B cell (primary cell): Measurements from ENCODE around the gene GPR37. TPM values are rescaled to one million over a fixed set of nuclear protein-coding genes. Genes with fewer than 3 reads are reported as not detected.

ENCODE experiments used
- ATAC-seq: fragments of 200-7000 bp; cut with Tn5 transposase; one replicate; pipeline ENCODE4 v1.10.0; 2021; ENCODE audit warnings: low read depth, mild to moderate bottlenecking, moderate number of reproducible peaks, moderate library complexity
- CTCF ChIA-PET: fragments of 350-600 bp; sonication (Branson Sonifier 250); formaldehyde crosslinking; loops from one replicate; lab custom pipeline; 2021; ENCODE audit warnings: antibody characterized with exemption, inconsistent platforms; lab: Charles Lee
- POLR2A ChIA-PET: fragments of 350-600 bp; sonication (Branson Sonifier 250); formaldehyde crosslinking; loops from one replicate; lab custom pipeline; 2021; ENCODE audit warnings: antibody characterized with exemption; lab: Charles Lee
- DNase-seq: peaks from one replicate; pipeline ENCODE4 v3.0.0; 2013
- H2AFZ ChIP-seq: 2 replicates; pipeline ENCODE4 v1.6.1; 2012; ENCODE audit warnings: mild to moderate bottlenecking, low read depth, low read length; ENCODE audit not compliant: insufficient read depth, poor library complexity, severe bottlenecking
- H3K27ac ChIP-seq, 2 donors: 1 replicate in 1 of 2; 2 replicates in 1 of 2; pipeline ENCODE4 v1.5.1; 2012 to 2013; ENCODE audit warnings: low read length in 2 of 2, mild to moderate bottlenecking in 2 of 2, moderate library complexity in 1 of 2
- H3K27me3 ChIP-seq, 4 experiments: fragments of 200-600 bp in 1 of 4; sonication (generic) in 1 of 4; replicated peaks in 1 of 4; 1 replicate in 2 of 4; 2 replicates in 2 of 4; pipeline versions ENCODE4 v1.6.1 to v1.7.0; 2013 to 2016; ENCODE audit warnings: low read length in 3 of 4, mild to moderate bottlenecking in 2 of 4, mixed read lengths in 1 of 4, moderate library complexity in 1 of 4; ENCODE audit not compliant: insufficient read depth in 4 of 4, control insufficient read depth in 3 of 4; ENCODE audit errors: control extremely low read depth in 1 of 4
- H3K36me3 ChIP-seq, 2 experiments: replicated peaks in 1 of 2; 1 replicate in 1 of 2; 2 replicates in 1 of 2; pipeline versions ENCODE4 v1.6.1 to v1.7.1; 2013; ENCODE audit warnings: low read length in 1 of 2; ENCODE audit not compliant: insufficient read depth in 2 of 2, control insufficient read depth in 1 of 2; ENCODE audit errors: control extremely low read depth in 1 of 2, extremely low read depth in 1 of 2
- H3K4me1 ChIP-seq, 2 donors: fragments of 200-600 bp in 1 of 2; sonication (generic) in 1 of 2; 1 replicate in 1 of 2; 2 replicates in 1 of 2; pipeline versions ENCODE4 v1.5.1 to v1.6.1; 2013 to 2017; ENCODE audit warnings: low read length in 2 of 2; ENCODE audit not compliant: control insufficient read depth in 2 of 2, insufficient read depth in 2 of 2
- H3K4me2 ChIP-seq: replicated peaks from 2 replicates; pipeline ENCODE3; 2012; ENCODE audit warnings: mild to moderate bottlenecking, low read depth, low read length; ENCODE audit not compliant: poor library complexity, severe bottlenecking
- H3K4me3 ChIP-seq, 5 experiments: fragments of 200-600 bp in 1 of 5; sonication (generic) in 1 of 5; 1 replicate in 3 of 5; 2 replicates in 2 of 5; pipeline versions ENCODE4 v1.5.1 to v1.7.0; 2011 to 2016; ENCODE audit warnings: low read length in 4 of 5, mild to moderate bottlenecking in 4 of 5, low read depth in 2 of 5, control low read depth in 1 of 5, moderate library complexity in 1 of 5; ENCODE audit not compliant: insufficient read depth in 1 of 5; ENCODE audit errors: control extremely low read depth in 1 of 5, extremely low read depth in 1 of 5
- H3K79me2 ChIP-seq: fragments of 200-600 bp; sonication (generic); one replicate; pipeline ENCODE4 v1.6.0; 2016; ENCODE audit warnings: low read length; ENCODE audit not compliant: control insufficient read depth, insufficient read depth
- H3K9ac ChIP-seq: fragments of 200-600 bp; sonication (generic); 2 replicates; pipeline ENCODE4 v1.6.1; 2017; ENCODE audit warnings: mild to moderate bottlenecking, low read length, moderate library complexity
- H3K9me3 ChIP-seq, 3 donors: one replicate each; pipeline versions ENCODE4 v1.6.1 to v1.7.1; 2013; ENCODE audit warnings: low read length in 2 of 3; ENCODE audit not compliant: control insufficient read depth in 2 of 3, insufficient read depth in 1 of 3; ENCODE audit errors: control extremely low read depth in 1 of 3
- H4K20me1 ChIP-seq: 2 replicates; pipeline ENCODE4 v1.6.0; 2012; ENCODE audit warnings: mild to moderate bottlenecking, low read length; ENCODE audit not compliant: insufficient read depth, control insufficient read depth, poor library complexity, severe bottlenecking
- H3K27ac Mint-ChIP-seq: one replicate; pipeline ENCODE4 v1.8.0; 2021; ENCODE audit warnings: mixed read lengths
- H3K27me3 Mint-ChIP-seq: one replicate; pipeline ENCODE4 v1.8.0; 2021; ENCODE audit warnings: mixed read lengths
- H3K4me1 Mint-ChIP-seq: one replicate; pipeline ENCODE4 v1.8.0; 2021; ENCODE audit warnings: mixed read lengths
- H3K4me3 Mint-ChIP-seq: one replicate; pipeline ENCODE4 v1.8.0; 2021; ENCODE audit warnings: mixed read lengths
- H3K9me3 Mint-ChIP-seq: one replicate; pipeline ENCODE4 v1.8.0; 2022; ENCODE audit warnings: mixed read lengths; ENCODE audit not compliant: insufficient read depth
- CTCF ChIP-seq: fragments of 200-600 bp; IDR thresholded peaks from one replicate; pipeline ENCODE4 v1.8.0; 2022; ENCODE audit warnings: antibody characterized with exemption, mild to moderate bottlenecking
- EZH2 ChIP-seq: IDR thresholded peaks from 2 replicates; pipeline ENCODE4 v1.6.1; 2012; ENCODE audit warnings: borderline replicate concordance, low read depth, mild to moderate bottlenecking, moderate library complexity, low read length; ENCODE audit not compliant: insufficient read depth, poor library complexity, severe bottlenecking
- WGBS: methylation state at CpG from one replicate; pipeline ENCODE4 v1.1.5; 2013; ENCODE audit warnings: missing lambda C conversion rate; ENCODE audit not compliant: insufficient coverage; 5-methylcytosine and 5-hydroxymethylcytosine counted together
- intact Hi-C: fragments of 100-400 bp; cut with micrococcal nuclease; formaldehyde crosslinking; loops from one replicate; pipeline ENCODE4 v1.10.0; 2022
- polyA plus RNA-seq: library from polyadenylated mRNA; depleted of rRNA; stranded (reverse); fragments of >200 nt; gene quantifications from 2 replicates; pipeline ENCODE4 v1.2.3, GENCODE V29; 2012
- total RNA-seq, 2 donors: library from RNA; stranded (reverse); fragments of 120-200 nt in 1 of 2; gene quantifications; 1 replicate in 1 of 2; 2 replicates in 1 of 2; pipeline versions ENCODE4 v1.2.3 to v1.2.4, GENCODE V29; 2013 to 2022

Gene GPR37
- total and polyA plus RNA-seq, 2 donors (not counting 1 experiment from before 2014, with no cell fraction given) = not detected

GRCh38 chr7:124773339-124773738, 7.7 kb upstream of the GPR37 start:
- intact Hi-C loops = no loop called here
- Histone ChIP-seq H3K4me2 (no peak overlapping the region), H3K4me3 (no peak overlapping the region), H3K79me2 (no peaks in the 10 kb centered on the region), H3K9ac (no peak overlapping the region), H4K20me1 (no peaks in the 10 kb centered on the region), H3K27ac (no peak overlapping the region), H2AFZ (no peak overlapping the region), H3K36me3 (no peaks in the 10 kb centered on the region), H3K27me3 (no peaks in the 10 kb centered on the region), H3K4me1 (no peaks in the 10 kb centered on the region), H3K9me3 (no peaks in the 10 kb centered on the region)
- no peak overlapping the region for H3K27ac Mint-ChIP-seq
- H3K9me3 Mint-ChIP-seq = no peaks in the 10 kb centered on the region
- no peak overlapping the region for H3K4me3 Mint-ChIP-seq
- no peaks in the 10 kb centered on the region for H3K4me1 Mint-ChIP-seq
- ChIA-PET CTCF (interaction anchor here (0.6 kb wide), 1 partner anchor 11 kb away, joined by 3 read pairs; no protein-coding TSS in a partner anchor), POLR2A (no interaction called here)
- DNase-seq (no peak), ATAC-seq (no peak)
- peaks cover 20% of the 10 kb centered on the region for H3K27me3 Mint-ChIP-seq
- 97% methylated on average over 3 of the region's 3 CpGs for WGBS
- no peak for TF ChIP-seq CTCF
- no peak for TF ChIP-seq EZH2

- intact Hi-C loops = no loop called here
- Histone ChIP-seq H3K79me2 (no peaks in the 10 kb centered on the region), H3K27ac (no peak overlapping the region), H3K9ac (no peak overlapping the region), H3K4me3 (no peak overlapping the region), H3K36me3 (no peaks in the 10 kb centered on the region), H4K20me1 (no peaks in the 10 kb centered on the region), H3K27me3 (peaks cover 0 to 19% (median 9%) of the 10 kb centered on the region in 4 experiments), H3K9me3 (peaks cover 0 to 5% (median 0%) of the 10 kb centered on the region in 3 donors), H2AFZ (no peak overlapping the region), H3K4me2 (no peak overlapping the region), H3K4me1 (peaks cover 12 to 18% of the 10 kb centered on the region in 2 donors)
- H3K4me3 Mint-ChIP-seq = no peak overlapping the region
- no peak overlapping the region for H3K27ac Mint-ChIP-seq
- no CpG with 5 or more reads among the region's 1 CpG for WGBS
- peaks cover 11% of the 10 kb centered on the region for H3K4me1 Mint-ChIP-seq
- TF ChIP-seq CTCF = no peak
- TF ChIP-seq EZH2 = no peak
- H3K27me3 Mint-ChIP-seq = peaks cover 33% of the 10 kb centered on the region
- no peak for DNase-seq
- H3K9me3 Mint-ChIP-seq = no peaks in the 10 kb centered on the region
- ChIA-PET CTCF (interaction anchor here (0.6 kb wide), 1 partner anchor 53 kb away, joined by 3 read pairs; no protein-coding TSS in a partner anchor), POLR2A (no interaction called here)
- ATAC-seq = no peak
Observed at GRCh38 chr7:124769136-124769535, 3.5 kb upstream of the GPR37 start.
